ENCODE results near the gene ACAD11. TPM values are rescaled to one million over a fixed set of nuclear protein-coding genes. Genes with fewer than 3 reads are reported as not detected.

The ACAD11 gene
- polyA plus RNA-seq, 3 donors: 0.31 to 25.4 (median 0.40) TPM

DNA sequence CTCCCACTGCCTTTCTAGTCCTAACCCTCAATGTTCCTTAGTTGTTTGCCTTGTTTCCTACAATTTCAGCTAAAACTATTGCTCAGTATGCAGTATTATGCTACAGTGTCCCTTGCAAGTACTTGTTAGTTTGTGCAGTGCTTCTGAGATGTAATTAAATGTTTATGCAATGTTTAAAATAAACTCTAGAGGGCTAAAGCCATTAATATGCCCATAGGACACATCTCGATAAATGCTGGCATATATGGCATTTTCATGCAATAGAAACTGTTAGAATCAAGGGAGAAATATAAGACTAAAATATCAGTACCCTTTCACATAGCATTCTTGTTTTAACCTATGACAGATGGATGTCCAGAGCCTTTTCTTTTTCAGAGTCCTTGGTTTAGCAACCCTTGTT lies 122.3 kb downstream of the ACAD11 start:
- no peak overlapping the region for H3K4me2 ChIP-seq (replicated peaks; ENCODE audit: extremely low read depth, low read length, poor library complexity, severe bottlenecking)
- H3K4me3 Mint-ChIP-seq: no peak overlapping the region
- no peak overlapping the region for H3K27ac ChIP-seq (ENCODE audit: low read depth in 1 of 2, low read length in 2 of 2)
- no peak overlapping the region for H3K9ac ChIP-seq (ENCODE audit: insufficient read depth, low read length, poor library complexity, severe bottlenecking)
- no peak overlapping the region for H2AFZ ChIP-seq (ENCODE audit: insufficient read depth, low read depth, low read length, poor library complexity, severe bottlenecking)
- TF ChIP-seq CTCF (IDR thresholded peaks at IDR 0.05): no peak
- WGBS (ENCODE audit: insufficient coverage): no CpG with 5 or more reads among the region's 1 CpG
- H3K27ac Mint-ChIP-seq: no peak overlapping the region
- H3K4me1 Mint-ChIP-seq: peaks cover 4% of the 10 kb centered on the region
- no peaks in the 10 kb centered on the region for H3K9me3 Mint-ChIP-seq
- H3K79me2 ChIP-seq (ENCODE audit: insufficient read depth, low read length): no peaks in the 10 kb centered on the region
- intact Hi-C loops (cut with micrococcal nuclease): loop anchor here in 1 of 2 donors (2.0 kb wide), 1 partner anchor 106 kb away; no protein-coding TSS in a partner anchor
- peaks cover 32% of the 10 kb centered on the region for H4K20me1 ChIP-seq (ENCODE audit: insufficient read depth, low read length)
- H3K9me3 ChIP-seq (replicated peaks in 1 of 2; ENCODE audit: control insufficient read depth in 1 of 2, insufficient read depth in 1 of 2, low read length in 2 of 2): no peaks in the 10 kb centered on the region
- H3K27me3 Mint-ChIP-seq (ENCODE audit: low read depth in 3 of 3): no peaks in the 10 kb centered on the region
- H3K36me3 ChIP-seq (replicated peaks in 1 of 2; ENCODE audit: control insufficient read depth in 1 of 2, insufficient read depth in 2 of 2, low read length in 2 of 2): peaks cover 78 to 95% of the 10 kb centered on the region in 2 donors
- no peaks in the 10 kb centered on the region for H3K27me3 ChIP-seq (ENCODE audit: control insufficient read depth in 2 of 2, insufficient read depth in 2 of 2, low read length in 2 of 2)
- H3K4me1 ChIP-seq (ENCODE audit: control insufficient read depth in 1 of 2, insufficient read depth in 2 of 2, low read length in 2 of 2): peaks cover 3 to 6% of the 10 kb centered on the region in 2 donors
- DNase-seq: no peak
- no peak overlapping the region for H3K4me3 ChIP-seq (replicated peaks in 1 of 3; ENCODE audit: low read depth in 2 of 3, low read length in 3 of 3)
- H3K36me3 Mint-ChIP-seq: peaks cover 75 to 93% of the 10 kb centered on the region in 2 donors

DNA sequence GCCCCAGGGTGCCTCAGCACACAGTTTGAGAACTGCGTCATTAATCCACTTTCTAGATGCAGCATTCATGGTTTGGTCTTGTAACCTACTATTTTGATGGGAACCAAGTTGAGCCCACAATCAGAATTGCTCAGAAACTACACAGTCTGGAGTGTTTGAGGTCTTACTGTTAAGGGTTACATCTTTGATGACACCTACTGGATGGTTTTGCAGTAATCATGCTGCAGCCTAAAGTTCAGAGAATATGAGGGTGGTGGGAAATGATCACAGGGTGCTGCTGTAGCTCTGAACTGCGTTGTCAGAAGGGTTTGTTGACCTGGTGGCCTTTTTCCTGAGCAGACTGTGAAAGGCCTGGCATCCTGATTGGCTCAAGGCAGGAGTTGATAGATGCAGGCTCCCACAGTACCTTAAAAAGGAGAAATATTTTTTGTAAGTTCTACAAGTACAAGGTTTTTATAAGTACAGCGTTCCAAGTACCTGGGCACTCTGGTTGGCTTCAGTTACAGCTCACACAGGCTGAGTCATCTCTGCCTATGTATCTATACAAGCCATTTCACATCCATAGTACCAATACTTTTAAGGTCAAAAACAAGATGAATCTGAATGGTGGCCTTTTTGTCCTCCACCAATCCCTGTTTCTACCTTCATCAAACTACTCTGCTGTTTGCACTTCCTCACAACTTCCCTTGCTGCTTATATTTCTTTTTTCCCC lies 123.0 kb downstream of the ACAD11 start:
- Histone ChIP-seq H3K9ac (ENCODE audit: insufficient read depth, low read length, poor library complexity, severe bottlenecking) (no peak overlapping the region), H3K36me3 (replicated peaks in 1 of 2; ENCODE audit: control insufficient read depth in 1 of 2, insufficient read depth in 2 of 2, low read length in 2 of 2) (peaks cover 84 to 98% of the 10 kb centered on the region in 2 donors), H3K4me2 (replicated peaks; ENCODE audit: extremely low read depth, low read length, poor library complexity, severe bottlenecking) (no peak overlapping the region), H3K4me1 (ENCODE audit: control insufficient read depth in 1 of 2, insufficient read depth in 2 of 2, low read length in 2 of 2) (no peaks in the 10 kb centered on the region), H4K20me1 (ENCODE audit: insufficient read depth, low read length) (peaks cover 32% of the 10 kb centered on the region), H3K27me3 (ENCODE audit: control insufficient read depth in 2 of 2, insufficient read depth in 2 of 2, low read length in 2 of 2) (no peaks in the 10 kb centered on the region), H2AFZ (ENCODE audit: insufficient read depth, low read depth, low read length, poor library complexity, severe bottlenecking) (no peak overlapping the region), H3K9me3 (replicated peaks in 1 of 2; ENCODE audit: control insufficient read depth in 1 of 2, insufficient read depth in 1 of 2, low read length in 2 of 2) (no peaks in the 10 kb centered on the region), H3K4me3 (replicated peaks in 1 of 3; ENCODE audit: low read depth in 2 of 3, low read length in 3 of 3) (no peak overlapping the region), H3K79me2 (ENCODE audit: insufficient read depth, low read length) (no peaks in the 10 kb centered on the region), H3K27ac (ENCODE audit: low read depth in 1 of 2, low read length in 2 of 2) (peak overlapping the region in 1 of 2 donors; percentile 11)
- Mint-ChIP-seq H3K27me3 (ENCODE audit: low read depth in 3 of 3) (no peaks in the 10 kb centered on the region), H3K4me1 (no peaks in the 10 kb centered on the region), H3K27ac (peak overlapping the region in 1 of 7 donors; percentile 35), H3K9me3 (no peaks in the 10 kb centered on the region), H3K36me3 (peaks cover 75 to 94% of the 10 kb centered on the region in 2 donors), H3K4me3 (no peak overlapping the region)
- intact Hi-C loops (cut with micrococcal nuclease): loop anchor here (1.0 to 2.0 kb wide), 2 partner anchors 106 kb away; no protein-coding TSS in a partner anchor
- no peak for DNase-seq
- TF ChIP-seq CTCF (IDR thresholded peaks at IDR 0.05): no peak
- 100% methylated on average over 3 of the region's 3 CpGs for WGBS (ENCODE audit: insufficient coverage)

Measured in CD14-positive monocyte (primary cell).